CD4-positive, alpha-beta memory T cell (primary cell): ENCODE measurements around the gene CYP26A1. TPM values are rescaled to one million over a fixed set of nuclear protein-coding genes. Genes with fewer than 3 reads are reported as not detected.

Source experiments
- CTCF ChIA-PET: fragments of 350-600 bp; sonication (Branson Sonifier 250); formaldehyde crosslinking; loops from one replicate; lab custom pipeline; 2021; ENCODE audit warnings: inconsistent platforms; ENCODE audit not compliant: partially characterized antibody; lab: Charles Lee
- POLR2A ChIA-PET: fragments of 350-600 bp; sonication (Branson Sonifier 250); formaldehyde crosslinking; loops from one replicate; lab custom pipeline; 2021; ENCODE audit not compliant: partially characterized antibody; lab: Charles Lee
- DNase-seq, 5 donors: peaks; one replicate each; pipeline versions ENCODE4 v3.0.0 to v3.0.0-alpha.2; 2020 to 2022; ENCODE audit warnings: mixed read lengths in 1 of 5
- H3K27ac ChIP-seq: one replicate; pipeline ENCODE4 v1.7.0; 2013; ENCODE audit warnings: low read depth, low read length
- H3K27me3 ChIP-seq: 2 replicates; pipeline ENCODE4 v1.7.0; 2013; ENCODE audit warnings: mild to moderate bottlenecking, low read length, moderate library complexity; ENCODE audit not compliant: insufficient read depth
- H3K36me3 ChIP-seq: 2 replicates; pipeline ENCODE4 v1.7.0; 2013; ENCODE audit warnings: mild to moderate bottlenecking, low read length, moderate library complexity; ENCODE audit not compliant: insufficient read depth
- H3K4me1 ChIP-seq: 2 replicates; pipeline ENCODE4 v1.7.0; 2013; ENCODE audit warnings: mild to moderate bottlenecking, low read length, moderate library complexity; ENCODE audit not compliant: insufficient read depth
- H3K4me3 ChIP-seq, 2 donors: one replicate each; pipeline ENCODE4 v1.7.0; 2013; ENCODE audit warnings: low read length in 2 of 2, mild to moderate bottlenecking in 1 of 2
- H3K9me3 ChIP-seq, 2 donors: one replicate each; pipeline ENCODE4 v1.7.0; 2013; ENCODE audit warnings: low read length in 2 of 2, control low read depth in 1 of 2; ENCODE audit not compliant: control insufficient read depth in 1 of 2
- H3K27ac Mint-ChIP-seq, 7 donors: one replicate each; pipeline ENCODE4 v1.8.0; 2020 to 2021; ENCODE audit warnings: mixed read lengths in 7 of 7, mild to moderate bottlenecking in 6 of 7, inconsistent platforms in 3 of 7, moderate library complexity in 3 of 7
- H3K27me3 Mint-ChIP-seq, 2 donors: one replicate each; pipeline ENCODE4 v1.8.0; 2020 to 2021; ENCODE audit warnings: mixed read lengths in 2 of 2
- H3K36me3 Mint-ChIP-seq, 2 donors: one replicate each; pipeline ENCODE4 v1.8.0; 2020 to 2021; ENCODE audit warnings: mixed read lengths in 2 of 2, inconsistent platforms in 1 of 2, mild to moderate bottlenecking in 1 of 2
- H3K4me1 Mint-ChIP-seq, 4 donors: one replicate each; pipeline ENCODE4 v1.8.0; 2020 to 2021; ENCODE audit warnings: mixed read lengths in 4 of 4, mild to moderate bottlenecking in 1 of 4
- H3K4me3 Mint-ChIP-seq, 8 donors: one replicate each; pipeline ENCODE4 v1.8.0; 2020 to 2021; ENCODE audit warnings: mixed read lengths in 8 of 8, mild to moderate bottlenecking in 7 of 8, moderate library complexity in 6 of 8, inconsistent platforms in 3 of 8
- H3K9me3 Mint-ChIP-seq, 8 donors: one replicate each; pipeline ENCODE4 v1.8.0; 2020 to 2021; ENCODE audit warnings: mixed read lengths in 8 of 8, mild to moderate bottlenecking in 5 of 8, inconsistent platforms in 3 of 8, moderate library complexity in 1 of 8
- intact Hi-C: fragments of 100-400 bp; cut with micrococcal nuclease; formaldehyde crosslinking; loops from one replicate; pipeline ENCODE4 v1.15.1; 2023
- polyA plus RNA-seq, 2 donors: library from polyadenylated mRNA; unstranded; fragments of 300-500 nt; fragmentation: Illumina TruSeq; gene quantifications; one replicate each; pipeline ENCODE4 v1.2.3, GENCODE V29; 2021
- total RNA-seq, 2 experiments: library from RNA; stranded (reverse); gene quantifications; one replicate each; pipeline ENCODE4 v1.2.3, GENCODE V29; 2021

Gene CYP26A1
- total and polyA plus RNA-seq, 4 experiments from 2014 or later, result not detected

GRCh38 chr10:93071177-93071472, 2.6 kb upstream of the CYP26A1 start:
- peaks cover 29% of the 10 kb centered on the region for H3K27me3 ChIP-seq
- no peak overlapping the region for H3K4me3 ChIP-seq
- POLR2A ChIA-PET, result no interaction called here
- H3K27ac ChIP-seq, result no peak overlapping the region
- H3K4me1 ChIP-seq, result peaks cover 45% of the 10 kb centered on the region
- CTCF ChIA-PET, result interaction anchor here (1.1 kb wide), 1 partner anchor 9 kb away, joined by 3 read pairs; no protein-coding TSS in a partner anchor
- H3K27ac Mint-ChIP-seq, result no peak overlapping the region
- intact Hi-C loops, result no loop called here
- no peaks in the 10 kb centered on the region for H3K36me3 Mint-ChIP-seq
- H3K27me3 Mint-ChIP-seq, result peaks cover 62 to 63% of the 10 kb centered on the region in 2 donors
- H3K4me1 Mint-ChIP-seq, result peaks cover 12 to 80% (median 47%) of the 10 kb centered on the region in 4 donors
- H3K9me3 Mint-ChIP-seq, result peaks cover 0 to 1% (median 0%) of the 10 kb centered on the region in 8 donors
- DNase-seq, result no peak
- H3K4me3 Mint-ChIP-seq, result peak overlapping the region in 4 of 8 donors; percentile 9 to 66 (median 50)
- H3K36me3 ChIP-seq, result no peaks in the 10 kb centered on the region
- H3K9me3 ChIP-seq, result no peaks in the 10 kb centered on the region

DNA sequence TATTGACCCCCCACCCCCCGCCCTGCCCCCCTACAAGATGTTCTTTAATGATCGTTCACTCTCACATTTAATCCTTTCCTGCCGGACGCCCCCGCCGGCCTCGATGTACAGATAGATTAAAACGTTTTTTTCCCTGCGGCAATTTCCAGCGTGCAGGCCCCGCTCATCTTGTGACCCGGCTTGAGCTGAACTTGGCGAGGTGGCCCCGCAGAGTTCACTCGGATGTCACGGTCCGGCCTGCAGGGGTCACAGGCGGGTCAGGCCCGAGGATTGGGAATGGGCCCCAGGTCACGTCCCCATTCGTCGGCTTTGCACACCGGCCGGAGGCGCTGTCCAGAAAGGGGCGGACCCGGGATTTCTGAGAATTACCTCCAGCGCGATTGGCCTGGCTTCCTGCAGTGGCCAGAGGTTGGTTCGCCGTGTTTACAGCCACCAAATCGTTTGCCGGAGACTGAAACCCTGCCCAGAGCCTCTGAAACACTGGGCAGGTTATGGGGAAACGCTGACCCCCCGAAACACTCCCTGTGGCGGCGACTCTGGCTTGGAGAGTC, 1.9 kb upstream of the CYP26A1 start:
- no peaks in the 10 kb centered on the region for H3K36me3 Mint-ChIP-seq
- H3K4me1 Mint-ChIP-seq, result peaks cover 12 to 75% (median 47%) of the 10 kb centered on the region in 4 donors
- H3K9me3 ChIP-seq, result no peaks in the 10 kb centered on the region
- H3K36me3 ChIP-seq, result no peaks in the 10 kb centered on the region
- H3K27me3 Mint-ChIP-seq, result peaks cover 62 to 64% of the 10 kb centered on the region in 2 donors
- H3K4me3 ChIP-seq, result no peak overlapping the region
- H3K27ac Mint-ChIP-seq, result no peak overlapping the region
- ChIA-PET CTCF (no interaction called here), POLR2A (no interaction called here)
- H3K27me3 ChIP-seq, result peaks cover 29% of the 10 kb centered on the region
- peak overlapping the region in 7 of 8 donors; percentile 48 to 78 (median 70) for H3K4me3 Mint-ChIP-seq
- no peak overlapping the region for H3K27ac ChIP-seq
- peaks cover 45% of the 10 kb centered on the region for H3K4me1 ChIP-seq
- no peak for DNase-seq
- H3K9me3 Mint-ChIP-seq, result peaks cover 0 to 1% (median 0%) of the 10 kb centered on the region in 8 donors
- intact Hi-C loops, result no loop called here

DNA sequence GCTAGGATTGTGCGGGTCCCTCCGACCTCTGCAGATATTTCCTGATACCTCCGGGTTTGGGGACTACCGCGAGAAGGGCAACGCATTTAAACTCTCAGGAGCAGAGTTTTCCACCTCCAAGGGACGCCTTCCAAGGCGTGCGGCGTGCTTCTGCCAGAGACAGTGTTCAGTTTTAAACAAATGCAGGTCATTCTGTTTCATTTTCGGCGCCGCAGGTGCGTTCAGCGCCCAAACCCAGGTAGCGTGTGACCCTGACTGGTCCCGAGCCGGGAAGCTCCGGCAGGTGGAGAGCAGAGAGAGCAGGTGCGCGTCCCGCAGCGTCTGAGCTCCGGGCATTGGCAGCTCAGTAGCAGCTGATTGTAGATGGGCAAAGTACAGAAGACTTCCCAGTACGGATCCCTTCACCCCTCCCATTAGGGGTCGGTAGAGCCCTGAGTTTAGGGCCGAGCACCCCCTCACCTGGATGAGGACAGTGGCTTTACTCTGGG, 1.4 kb upstream of the CYP26A1 start:
- Mint-ChIP-seq H3K9me3 (peaks cover 0 to 1% (median 0%) of the 10 kb centered on the region in 8 donors), H3K4me3 (peak overlapping the region; percentile 48 to 78 (median 70)), H3K27ac (no peak overlapping the region), H3K27me3 (peaks cover 60 to 61% of the 10 kb centered on the region in 2 donors), H3K4me1 (peaks cover 11 to 72% (median 44%) of the 10 kb centered on the region in 4 donors), H3K36me3 (no peaks in the 10 kb centered on the region)
- DNase-seq, result no peak
- H3K4me3 ChIP-seq, result no peak overlapping the region
- H3K27me3 ChIP-seq, result peaks cover 29% of the 10 kb centered on the region
- intact Hi-C loops, result no loop called here
- no peak overlapping the region for H3K27ac ChIP-seq
- H3K4me1 ChIP-seq, result peaks cover 45% of the 10 kb centered on the region
- H3K36me3 ChIP-seq, result no peaks in the 10 kb centered on the region
- ChIA-PET CTCF (no interaction called here), POLR2A (no interaction called here)
- H3K9me3 ChIP-seq, result no peaks in the 10 kb centered on the region

DNA sequence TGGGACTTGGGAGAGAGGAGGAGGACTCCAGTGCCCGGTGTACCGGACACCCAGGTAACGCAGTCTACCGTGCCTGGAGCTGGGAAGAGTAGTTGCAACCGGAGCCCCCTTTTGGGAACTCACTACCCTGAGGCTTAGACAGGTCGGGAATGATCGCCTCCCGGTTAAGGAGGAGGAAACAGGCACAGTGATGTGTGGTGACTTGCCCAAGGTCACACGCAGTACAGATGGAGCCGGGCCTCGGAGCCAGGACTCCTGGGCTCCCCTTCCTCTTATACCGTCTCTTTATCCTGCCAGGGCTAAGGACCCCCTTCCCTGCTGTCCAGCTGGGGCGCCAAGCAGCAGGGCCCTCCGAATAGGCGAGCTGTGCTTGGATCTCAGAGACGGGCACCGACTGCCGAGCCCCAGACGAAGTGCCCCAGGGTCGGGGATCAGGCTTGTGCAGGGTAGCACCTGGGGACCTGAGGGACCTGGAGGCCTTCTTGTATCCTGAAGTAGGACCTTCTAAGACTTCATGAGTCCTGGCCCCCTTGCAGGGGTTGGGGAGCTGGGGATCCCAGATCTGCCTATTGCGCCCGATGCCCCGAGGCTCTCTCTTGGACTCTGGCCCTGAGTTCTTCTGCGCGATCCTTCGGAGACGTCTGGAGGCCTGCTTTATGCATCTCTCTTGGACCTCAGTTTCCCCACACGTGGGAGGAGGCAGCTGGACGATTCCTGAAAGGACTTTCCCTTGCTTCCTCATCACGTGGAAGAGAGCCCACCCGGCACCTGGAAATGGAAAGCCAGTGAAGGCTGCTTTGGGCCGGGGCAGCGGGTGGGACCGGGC, 767 bp upstream of the CYP26A1 start:
- peaks cover 0 to 1% (median 0%) of the 10 kb centered on the region in 8 donors for H3K9me3 Mint-ChIP-seq
- no peak for DNase-seq
- ChIA-PET POLR2A (no interaction called here), CTCF (no interaction called here)
- Histone ChIP-seq H3K27ac (no peak overlapping the region), H3K36me3 (no peaks in the 10 kb centered on the region), H3K4me3 (no peak overlapping the region), H3K9me3 (no peaks in the 10 kb centered on the region), H3K4me1 (peaks cover 45% of the 10 kb centered on the region), H3K27me3 (peaks cover 26% of the 10 kb centered on the region)
- H3K4me3 Mint-ChIP-seq, result peak overlapping the region in 7 of 8 donors; percentile 48 to 78 (median 68)
- peaks cover 55 to 59% of the 10 kb centered on the region in 2 donors for H3K27me3 Mint-ChIP-seq
- intact Hi-C loops, result no loop called here
- no peaks in the 10 kb centered on the region for H3K36me3 Mint-ChIP-seq
- no peak overlapping the region for H3K27ac Mint-ChIP-seq
- H3K4me1 Mint-ChIP-seq, result peaks cover 9 to 65% (median 40%) of the 10 kb centered on the region in 4 donors

- ChIA-PET CTCF (no interaction called here), POLR2A (no interaction called here)
- intact Hi-C loops, result no loop called here
- Histone ChIP-seq H3K27ac (no peak overlapping the region), H3K9me3 (no peaks in the 10 kb centered on the region), H3K4me1 (peaks cover 45% of the 10 kb centered on the region), H3K4me3 (no peak overlapping the region), H3K36me3 (no peaks in the 10 kb centered on the region), H3K27me3 (peaks cover 26% of the 10 kb centered on the region)
- Mint-ChIP-seq H3K4me3 (peak overlapping the region; percentile 63 to 90 (median 79)), H3K36me3 (no peaks in the 10 kb centered on the region), H3K27ac (no peak overlapping the region), H3K27me3 (peaks cover 45 to 55% of the 10 kb centered on the region in 2 donors), H3K4me1 (peaks cover 5 to 53% (median 35%) of the 10 kb centered on the region in 4 donors), H3K9me3 (peaks cover 0 to 1% (median 0%) of the 10 kb centered on the region in 8 donors)
- DNase-seq, result no peak
Observed at GRCh38 chr10:93074147-93074596, 479 bp downstream of the CYP26A1 start.

DNA sequence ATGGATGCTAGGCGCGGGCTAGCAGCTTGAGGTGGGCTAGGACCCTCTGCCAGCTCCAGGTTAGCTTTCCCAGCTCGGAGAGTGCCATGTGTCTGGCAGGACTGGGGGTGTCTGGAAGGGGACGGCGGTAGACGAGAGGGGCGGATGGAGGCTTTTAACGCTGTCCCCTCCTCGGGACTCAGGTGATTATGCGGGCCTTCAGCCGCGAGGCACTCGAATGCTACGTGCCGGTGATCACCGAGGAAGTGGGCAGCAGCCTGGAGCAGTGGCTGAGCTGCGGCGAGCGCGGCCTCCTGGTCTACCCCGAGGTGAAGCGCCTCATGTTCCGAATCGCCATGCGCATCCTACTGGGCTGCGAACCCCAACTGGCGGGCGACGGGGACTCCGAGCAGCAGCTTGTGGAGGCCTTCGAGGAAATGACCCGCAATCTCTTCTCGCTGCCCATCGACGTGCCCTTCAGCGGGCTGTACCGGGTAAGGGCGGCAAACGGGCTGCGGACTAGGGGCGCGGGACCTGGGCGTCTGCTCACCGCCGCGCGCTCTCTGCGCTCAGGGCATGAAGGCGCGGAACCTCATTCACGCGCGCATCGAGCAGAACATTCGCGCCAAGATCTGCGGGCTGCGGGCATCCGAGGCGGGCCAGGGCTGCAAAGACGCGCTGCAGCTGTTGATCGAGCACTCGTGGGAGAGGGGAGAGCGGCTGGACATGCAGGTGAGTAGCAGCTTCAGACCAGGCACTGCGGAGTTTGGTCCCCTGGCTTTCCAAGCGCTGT, 1.1 kb downstream of the CYP26A1 start:
- H3K27ac Mint-ChIP-seq, result no peak overlapping the region
- no peaks in the 10 kb centered on the region for H3K9me3 ChIP-seq
- ChIA-PET POLR2A (no interaction called here), CTCF (interaction anchor here (1.7 kb wide), 1 partner anchor 13 kb away, joined by 4 read pairs; no protein-coding TSS in a partner anchor)
- H3K36me3 Mint-ChIP-seq, result no peaks in the 10 kb centered on the region
- no peaks in the 10 kb centered on the region for H3K36me3 ChIP-seq
- intact Hi-C loops, result no loop called here
- no peaks in the 10 kb centered on the region for H3K9me3 Mint-ChIP-seq
- H3K4me3 ChIP-seq, result no peak overlapping the region
- no peak overlapping the region for H3K27ac ChIP-seq
- H3K4me1 Mint-ChIP-seq, result peaks cover 5 to 51% (median 35%) of the 10 kb centered on the region in 4 donors
- H3K4me3 Mint-ChIP-seq, result peak overlapping the region; percentile 63 to 90 (median 79)
- H3K27me3 Mint-ChIP-seq, result peaks cover 46 to 58% of the 10 kb centered on the region in 2 donors
- no peak for DNase-seq
- H3K27me3 ChIP-seq, result peaks cover 26% of the 10 kb centered on the region
- peaks cover 45% of the 10 kb centered on the region for H3K4me1 ChIP-seq
